Neural cell (in vitro differentiated cells): ENCODE results near the gene ACTR6.

Experiments
- EZH2 ChIP-seq: fragments of 200-600, 300-800 bp; shearing (Covaris generic), sonication (generic); IDR thresholded peaks from 2 replicates; pipeline ENCODE4 v1.6.1; 2014; ENCODE audit warnings: antibody characterized with exemption, low read length, borderline replicate concordance, mild to moderate bottlenecking; ENCODE audit not compliant: insufficient read depth, poor library complexity, severe bottlenecking
- RAD21 ChIP-seq: fragments of 450-650 bp; conservative IDR thresholded peaks from 2 replicates; pipeline ENCODE4 v1.6.1; 2014; ENCODE audit warnings: antibody characterized with exemption, mild to moderate bottlenecking, moderate library complexity
- SMC3 ChIP-seq: fragments of 450-650 bp; conservative IDR thresholded peaks from 2 replicates; pipeline ENCODE4 v1.6.1; 2014; ENCODE audit warnings: antibody characterized with exemption, mild to moderate bottlenecking, moderate library complexity; ENCODE audit not compliant: poor library complexity
- TAF1 ChIP-seq: IDR thresholded peaks from 2 replicates; pipeline ENCODE4 v1.6.1; 2012; ENCODE audit warnings: low read depth
- TF ChIP-seq, protein P1 (sequence below): fragments of 450-650 bp; IDR thresholded peaks from 2 replicates; pipeline ENCODE4 v1.5.1; 2014; ENCODE audit warnings: antibody characterized with exemption, mild to moderate bottlenecking, moderate library complexity; ENCODE audit not compliant: poor library complexity, severe bottlenecking
- TF ChIP-seq, protein P2 (sequence below): IDR thresholded peaks from 2 replicates; pipeline ENCODE4 v1.6.1; 2012; ENCODE audit warnings: borderline replicate concordance

DNA sequence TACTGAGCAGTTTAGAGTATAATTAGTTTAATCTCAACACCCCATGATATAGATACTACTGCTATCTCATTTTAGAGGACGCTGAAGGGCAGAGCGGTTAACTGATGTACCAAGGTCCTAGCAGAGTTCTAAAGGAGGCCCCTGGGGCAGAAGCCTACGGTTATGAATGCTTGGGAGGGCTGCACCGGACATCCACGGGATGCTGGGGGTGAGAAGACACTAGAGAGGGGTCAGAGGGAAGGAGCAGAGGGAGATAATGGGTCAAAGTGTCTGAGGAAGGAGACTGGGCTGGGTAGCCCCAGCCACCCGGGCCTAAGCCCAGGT is 1.6 kb upstream of the ACTR6 start:
- TF ChIP-seq, protein P1, sequence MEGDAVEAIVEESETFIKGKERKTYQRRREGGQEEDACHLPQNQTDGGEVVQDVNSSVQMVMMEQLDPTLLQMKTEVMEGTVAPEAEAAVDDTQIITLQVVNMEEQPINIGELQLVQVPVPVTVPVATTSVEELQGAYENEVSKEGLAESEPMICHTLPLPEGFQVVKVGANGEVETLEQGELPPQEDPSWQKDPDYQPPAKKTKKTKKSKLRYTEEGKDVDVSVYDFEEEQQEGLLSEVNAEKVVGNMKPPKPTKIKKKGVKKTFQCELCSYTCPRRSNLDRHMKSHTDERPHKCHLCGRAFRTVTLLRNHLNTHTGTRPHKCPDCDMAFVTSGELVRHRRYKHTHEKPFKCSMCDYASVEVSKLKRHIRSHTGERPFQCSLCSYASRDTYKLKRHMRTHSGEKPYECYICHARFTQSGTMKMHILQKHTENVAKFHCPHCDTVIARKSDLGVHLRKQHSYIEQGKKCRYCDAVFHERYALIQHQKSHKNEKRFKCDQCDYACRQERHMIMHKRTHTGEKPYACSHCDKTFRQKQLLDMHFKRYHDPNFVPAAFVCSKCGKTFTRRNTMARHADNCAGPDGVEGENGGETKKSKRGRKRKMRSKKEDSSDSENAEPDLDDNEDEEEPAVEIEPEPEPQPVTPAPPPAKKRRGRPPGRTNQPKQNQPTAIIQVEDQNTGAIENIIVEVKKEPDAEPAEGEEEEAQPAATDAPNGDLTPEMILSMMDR: no peak
- TF ChIP-seq TAF1 (no peak), SMC3 (no peak), RAD21 (no peak), EZH2 (no peak)
- TF ChIP-seq, protein P2, sequence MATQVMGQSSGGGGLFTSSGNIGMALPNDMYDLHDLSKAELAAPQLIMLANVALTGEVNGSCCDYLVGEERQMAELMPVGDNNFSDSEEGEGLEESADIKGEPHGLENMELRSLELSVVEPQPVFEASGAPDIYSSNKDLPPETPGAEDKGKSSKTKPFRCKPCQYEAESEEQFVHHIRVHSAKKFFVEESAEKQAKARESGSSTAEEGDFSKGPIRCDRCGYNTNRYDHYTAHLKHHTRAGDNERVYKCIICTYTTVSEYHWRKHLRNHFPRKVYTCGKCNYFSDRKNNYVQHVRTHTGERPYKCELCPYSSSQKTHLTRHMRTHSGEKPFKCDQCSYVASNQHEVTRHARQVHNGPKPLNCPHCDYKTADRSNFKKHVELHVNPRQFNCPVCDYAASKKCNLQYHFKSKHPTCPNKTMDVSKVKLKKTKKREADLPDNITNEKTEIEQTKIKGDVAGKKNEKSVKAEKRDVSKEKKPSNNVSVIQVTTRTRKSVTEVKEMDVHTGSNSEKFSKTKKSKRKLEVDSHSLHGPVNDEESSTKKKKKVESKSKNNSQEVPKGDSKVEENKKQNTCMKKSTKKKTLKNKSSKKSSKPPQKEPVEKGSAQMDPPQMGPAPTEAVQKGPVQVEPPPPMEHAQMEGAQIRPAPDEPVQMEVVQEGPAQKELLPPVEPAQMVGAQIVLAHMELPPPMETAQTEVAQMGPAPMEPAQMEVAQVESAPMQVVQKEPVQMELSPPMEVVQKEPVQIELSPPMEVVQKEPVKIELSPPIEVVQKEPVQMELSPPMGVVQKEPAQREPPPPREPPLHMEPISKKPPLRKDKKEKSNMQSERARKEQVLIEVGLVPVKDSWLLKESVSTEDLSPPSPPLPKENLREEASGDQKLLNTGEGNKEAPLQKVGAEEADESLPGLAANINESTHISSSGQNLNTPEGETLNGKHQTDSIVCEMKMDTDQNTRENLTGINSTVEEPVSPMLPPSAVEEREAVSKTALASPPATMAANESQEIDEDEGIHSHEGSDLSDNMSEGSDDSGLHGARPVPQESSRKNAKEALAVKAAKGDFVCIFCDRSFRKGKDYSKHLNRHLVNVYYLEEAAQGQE: no peak
